Sigmoid colon (tissue), 4 donors: ENCODE data around the gene FUBP3.

ENCODE experiments used
- CTCF ChIP-seq, 4 experiments: fragments of 450-650 bp in 3 of 4; fragments of 200-600 bp in 1 of 4; IDR thresholded peaks; one replicate each; pipeline ENCODE4 v1.5.1; 2016 to 2019; ENCODE audit warnings: antibody characterized with exemption in 4 of 4, mild to moderate bottlenecking in 3 of 4, moderate library complexity in 2 of 4
- EP300 ChIP-seq, 4 donors: sonication (generic); formaldehyde crosslinking; IDR thresholded peaks; one replicate each; pipeline ENCODE4 v1.6.1; 2017; ENCODE audit warnings: antibody characterized with exemption in 4 of 4
- POLR2A ChIP-seq, 2 donors: fragments of 450-650 bp; IDR thresholded peaks; one replicate each; pipeline ENCODE4 v1.6.1; 2016; ENCODE audit warnings: antibody characterized with exemption in 2 of 2, mild to moderate bottlenecking in 2 of 2, moderate library complexity in 2 of 2

GRCh38 chr9:130660683-130661450, 81.5 kb downstream of the FUBP3 start:
- TF ChIP-seq CTCF (IDR thresholded peaks at IDR 0.05) (no peak), POLR2A (IDR thresholded peaks at IDR 0.05) (no peak), EP300 (IDR thresholded peaks at IDR 0.05) (no peak)
